ENCODE measurements around the gene ZDHHC24.

ZDHHC24 gene

GRCh38 chr11:66479394-66480116 is 66.3 kb downstream of the ZDHHC24 start:
- no peaks in the 10 kb centered on the region for H3F3A ChIP-seq (ENCODE audit: low read depth)
- peaks cover 23% of the 10 kb centered on the region for H3K79me2 ChIP-seq (ENCODE audit: insufficient read depth, low read length)
- peak overlapping the region; percentile 99 for H3K4me3 ChIP-seq (ENCODE audit: low read length, poor library complexity, severe bottlenecking)
- H3K36me3 ChIP-seq (ENCODE audit: insufficient read depth, low read length) = no peaks in the 10 kb centered on the region
- no peaks in the 10 kb centered on the region for H3K9me2 ChIP-seq (replicated peaks; ENCODE audit: low read depth, low read length)
- no peaks in the 10 kb centered on the region for H3K27me3 ChIP-seq (ENCODE audit: insufficient read depth, low read length, poor library complexity, severe bottlenecking)
- H3K9me3 ChIP-seq (ENCODE audit: insufficient read depth, low read depth, low read length) = no peaks in the 10 kb centered on the region
- no peak for TF ChIP-seq CTCF (conservative IDR thresholded peaks at IDR 0.05; ENCODE audit: low read length)
- no peak for TF ChIP-seq EZH2phosphoT487 (IDR thresholded peaks at IDR 0.05; ENCODE audit: borderline replicate concordance)
- H2AFZ ChIP-seq (ENCODE audit: low read length) = peak overlapping the region; percentile 74
- H3K4me2 ChIP-seq (ENCODE audit: low read depth, low read length, poor library complexity, severe bottlenecking) = peak overlapping the region; percentile 73
- H3K4me1 ChIP-seq (ENCODE audit: insufficient read depth, low read length, poor library complexity, severe bottlenecking) = peaks cover 16% of the 10 kb centered on the region
- peak overlapping the region; percentile 99 for H3K9ac ChIP-seq (ENCODE audit: low read depth, low read length, poor library complexity, severe bottlenecking)
- peaks cover 8% of the 10 kb centered on the region for H4K20me1 ChIP-seq (ENCODE audit: insufficient read depth, low read length, poor library complexity, severe bottlenecking)

DNA sequence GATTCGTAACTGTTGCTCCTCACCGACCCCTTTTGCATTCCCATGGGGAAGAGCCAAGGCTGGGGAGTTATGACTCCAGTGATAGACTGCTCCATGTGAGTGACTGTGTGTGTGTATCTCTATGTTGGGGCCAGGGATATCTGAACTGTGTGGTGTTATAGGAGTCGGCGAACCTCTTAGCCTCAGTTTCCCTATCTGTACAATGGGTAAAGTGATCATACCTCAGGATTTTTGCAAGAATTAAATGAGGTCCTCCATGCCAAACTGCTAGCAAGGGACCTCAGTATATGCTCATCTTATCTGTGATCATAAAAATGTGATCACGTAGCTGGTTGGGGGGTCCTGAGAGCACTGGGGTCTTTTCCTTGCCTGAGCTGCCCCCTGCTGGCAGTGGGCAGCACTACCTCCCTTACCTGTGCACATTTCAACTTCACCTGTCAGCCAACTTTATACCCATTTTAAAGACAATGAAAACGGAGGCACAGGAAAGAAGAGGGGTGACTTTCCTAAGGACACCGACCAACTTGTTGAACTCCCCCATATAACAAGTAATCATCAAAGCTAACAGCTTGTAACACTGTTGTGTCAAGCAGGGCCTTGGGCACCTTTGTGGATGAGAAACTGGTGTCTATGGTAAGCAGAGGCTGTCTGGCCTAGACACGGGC is 67.0 kb downstream of the ZDHHC24 start:
- no peak overlapping the region for H2AFZ ChIP-seq (ENCODE audit: low read length)
- H3K9me3 ChIP-seq (ENCODE audit: insufficient read depth, low read depth, low read length) = no peaks in the 10 kb centered on the region
- peak overlapping the region; percentile 99 for H3K4me3 ChIP-seq (ENCODE audit: low read length, poor library complexity, severe bottlenecking)
- peak; percentile 96 for TF ChIP-seq CTCF (conservative IDR thresholded peaks at IDR 0.05; ENCODE audit: low read length)
- TF ChIP-seq EZH2phosphoT487 (IDR thresholded peaks at IDR 0.05; ENCODE audit: borderline replicate concordance) = no peak
- peaks cover 16% of the 10 kb centered on the region for H3K4me1 ChIP-seq (ENCODE audit: insufficient read depth, low read length, poor library complexity, severe bottlenecking)
- peaks cover 8% of the 10 kb centered on the region for H4K20me1 ChIP-seq (ENCODE audit: insufficient read depth, low read length, poor library complexity, severe bottlenecking)
- peak overlapping the region; percentile 99 for H3K9ac ChIP-seq (ENCODE audit: low read depth, low read length, poor library complexity, severe bottlenecking)
- H3K4me2 ChIP-seq (ENCODE audit: low read depth, low read length, poor library complexity, severe bottlenecking) = peak overlapping the region; percentile 73
- peaks cover 23% of the 10 kb centered on the region for H3K79me2 ChIP-seq (ENCODE audit: insufficient read depth, low read length)
- H3K27me3 ChIP-seq (ENCODE audit: insufficient read depth, low read length, poor library complexity, severe bottlenecking) = no peaks in the 10 kb centered on the region
- H3F3A ChIP-seq (ENCODE audit: low read depth) = no peaks in the 10 kb centered on the region
- H3K9me2 ChIP-seq (replicated peaks; ENCODE audit: low read depth, low read length) = no peaks in the 10 kb centered on the region
- H3K36me3 ChIP-seq (ENCODE audit: insufficient read depth, low read length) = no peaks in the 10 kb centered on the region

DNA sequence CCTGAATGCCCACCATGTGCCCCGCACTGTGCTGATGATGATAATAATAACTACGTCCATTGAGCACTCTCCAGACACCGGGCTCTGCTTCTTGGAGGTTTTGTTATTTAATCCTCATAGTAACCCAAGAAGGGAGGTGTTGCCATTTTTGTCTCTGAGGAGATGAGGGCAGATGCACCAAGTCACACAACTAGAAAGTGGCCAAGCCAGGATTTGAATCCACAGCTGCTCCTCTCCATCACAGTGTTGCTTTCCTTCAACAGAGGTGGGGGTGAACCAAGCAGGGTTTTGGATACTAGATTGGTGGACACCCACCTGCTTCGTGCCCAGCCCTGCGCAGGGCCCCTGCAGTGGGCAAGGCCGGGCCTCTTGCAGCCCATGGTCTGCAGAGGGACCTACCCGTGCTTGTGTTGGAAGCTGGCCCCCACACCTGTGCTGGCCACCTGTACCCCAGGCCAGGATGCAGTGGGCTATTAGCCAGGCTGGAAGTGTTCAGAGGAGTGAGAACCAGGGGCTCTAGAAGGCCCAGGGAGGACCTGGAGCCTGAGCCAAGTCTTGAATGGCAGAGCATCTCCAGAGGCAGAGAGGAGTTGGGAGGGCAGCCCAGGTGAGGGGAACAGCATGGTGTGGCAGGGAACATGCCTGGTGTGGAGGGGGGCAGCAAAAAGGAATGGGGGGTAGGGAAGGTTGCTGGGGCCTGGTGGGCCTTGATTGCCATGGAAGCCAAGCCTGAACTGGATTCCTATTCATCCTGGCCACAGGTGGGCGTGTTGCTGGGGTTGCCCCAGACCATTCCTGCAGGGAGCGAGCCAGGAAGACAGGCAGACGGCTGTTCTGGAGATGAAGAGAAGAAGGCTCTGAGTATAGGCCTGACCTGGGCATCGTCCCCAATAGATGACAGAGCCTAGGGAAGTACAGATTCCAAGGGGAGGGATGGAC is 68.3 kb downstream of the ZDHHC24 start:
- Histone ChIP-seq H4K20me1 (ENCODE audit: insufficient read depth, low read length, poor library complexity, severe bottlenecking) (peaks cover 8% of the 10 kb centered on the region), H3K36me3 (ENCODE audit: insufficient read depth, low read length) (no peaks in the 10 kb centered on the region), H3K27me3 (ENCODE audit: insufficient read depth, low read length, poor library complexity, severe bottlenecking) (no peaks in the 10 kb centered on the region), H3K9ac (ENCODE audit: low read depth, low read length, poor library complexity, severe bottlenecking) (no peak overlapping the region), H3K9me3 (ENCODE audit: insufficient read depth, low read depth, low read length) (no peaks in the 10 kb centered on the region), H3F3A (ENCODE audit: low read depth) (no peaks in the 10 kb centered on the region), H3K4me2 (ENCODE audit: low read depth, low read length, poor library complexity, severe bottlenecking) (no peak overlapping the region), H2AFZ (ENCODE audit: low read length) (no peak overlapping the region), H3K9me2 (replicated peaks; ENCODE audit: low read depth, low read length) (no peaks in the 10 kb centered on the region), H3K79me2 (ENCODE audit: insufficient read depth, low read length) (peaks cover 23% of the 10 kb centered on the region), H3K4me1 (ENCODE audit: insufficient read depth, low read length, poor library complexity, severe bottlenecking) (peaks cover 16% of the 10 kb centered on the region), H3K4me3 (ENCODE audit: low read length, poor library complexity, severe bottlenecking) (no peak overlapping the region)
- TF ChIP-seq EZH2phosphoT487 (IDR thresholded peaks at IDR 0.05; ENCODE audit: borderline replicate concordance) (no peak), CTCF (conservative IDR thresholded peaks at IDR 0.05; ENCODE audit: low read length) (no peak)

Data from Loucy (cell line).